Measurements from ENCODE around the gene F11R. TPM values are rescaled to one million over a fixed set of nuclear protein-coding genes. Genes with fewer than 3 reads are reported as not detected.

Gene F11R
- total and polyA plus RNA-seq, 3 donors from 2014 or later: 34.5 to 54.0 (median 38.3) TPM

DNA sequence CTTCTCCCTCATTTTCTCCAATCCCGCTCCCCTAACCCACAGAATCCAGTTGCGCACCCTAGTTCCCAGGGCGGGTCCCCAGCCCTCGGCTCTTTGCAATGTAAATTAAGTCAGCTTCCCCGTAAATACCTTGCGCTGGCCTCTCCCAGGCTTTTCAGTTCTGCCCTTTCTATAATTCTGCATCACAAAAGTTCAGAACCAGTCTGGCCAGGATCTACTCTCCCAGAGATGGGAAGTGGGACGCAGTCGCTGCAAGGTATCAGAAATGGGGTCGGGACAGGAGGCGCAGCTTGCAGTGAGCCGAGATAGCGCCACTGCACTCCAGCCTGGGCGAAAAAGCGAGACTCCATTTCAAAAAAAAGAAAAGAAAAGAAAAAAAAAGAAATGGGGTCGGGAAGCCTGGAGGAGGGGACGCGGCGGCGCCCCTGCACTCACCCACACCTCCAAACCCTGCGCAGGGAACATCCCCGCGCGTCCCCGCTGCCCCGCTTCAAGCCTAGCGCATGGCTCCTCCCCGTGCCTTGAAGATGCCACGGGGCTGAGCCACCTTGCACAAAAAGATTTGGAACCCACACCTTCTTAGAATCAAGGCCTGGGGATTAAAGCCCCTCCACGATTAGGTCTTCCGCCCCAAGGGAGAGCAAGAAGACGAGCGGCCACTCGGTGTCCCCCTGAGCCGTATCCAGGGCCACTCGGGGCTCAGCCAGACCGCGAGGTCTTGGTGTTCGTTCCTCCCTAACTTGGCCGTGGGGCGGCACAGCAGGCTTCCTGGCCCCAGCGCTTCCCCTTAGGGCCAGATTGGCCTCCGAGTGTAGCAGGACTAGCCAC, 39.2 kb downstream of the F11R start:
- 17 to 33% methylated on average over 37 to 42 of the region's 42 CpGs for WGBS, 2 donors
- no peaks in the 10 kb centered on the region for H3K27me3 ChIP-seq

DNA sequence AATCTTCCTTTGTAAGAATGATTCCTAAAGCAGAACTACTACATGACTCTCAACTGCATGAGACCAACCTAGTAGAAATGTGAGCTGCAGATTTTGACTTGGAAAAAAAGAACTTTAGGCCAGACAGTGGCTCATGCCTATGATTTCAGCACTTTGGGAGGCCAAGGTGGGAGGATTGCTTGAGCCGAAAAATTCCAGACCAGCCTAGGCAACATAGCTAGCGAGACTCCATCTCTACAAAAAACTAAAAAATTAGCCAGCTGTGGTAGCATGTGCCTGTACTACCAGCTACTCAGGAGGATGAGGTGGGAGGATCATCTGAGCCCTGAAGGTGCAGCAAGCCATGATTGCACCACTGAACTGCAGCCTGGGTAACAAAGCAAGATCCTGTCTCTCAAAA, 41.7 kb downstream of the F11R start:
- 65 to 75% methylated on average over 2 of the region's 2 CpGs for WGBS, 2 donors
- H3K27me3 ChIP-seq: no peaks in the 10 kb centered on the region
- TF ChIP-seq POLR2A (IDR thresholded peaks at IDR 0.05): no peak
- TF ChIP-seq, protein P1, sequence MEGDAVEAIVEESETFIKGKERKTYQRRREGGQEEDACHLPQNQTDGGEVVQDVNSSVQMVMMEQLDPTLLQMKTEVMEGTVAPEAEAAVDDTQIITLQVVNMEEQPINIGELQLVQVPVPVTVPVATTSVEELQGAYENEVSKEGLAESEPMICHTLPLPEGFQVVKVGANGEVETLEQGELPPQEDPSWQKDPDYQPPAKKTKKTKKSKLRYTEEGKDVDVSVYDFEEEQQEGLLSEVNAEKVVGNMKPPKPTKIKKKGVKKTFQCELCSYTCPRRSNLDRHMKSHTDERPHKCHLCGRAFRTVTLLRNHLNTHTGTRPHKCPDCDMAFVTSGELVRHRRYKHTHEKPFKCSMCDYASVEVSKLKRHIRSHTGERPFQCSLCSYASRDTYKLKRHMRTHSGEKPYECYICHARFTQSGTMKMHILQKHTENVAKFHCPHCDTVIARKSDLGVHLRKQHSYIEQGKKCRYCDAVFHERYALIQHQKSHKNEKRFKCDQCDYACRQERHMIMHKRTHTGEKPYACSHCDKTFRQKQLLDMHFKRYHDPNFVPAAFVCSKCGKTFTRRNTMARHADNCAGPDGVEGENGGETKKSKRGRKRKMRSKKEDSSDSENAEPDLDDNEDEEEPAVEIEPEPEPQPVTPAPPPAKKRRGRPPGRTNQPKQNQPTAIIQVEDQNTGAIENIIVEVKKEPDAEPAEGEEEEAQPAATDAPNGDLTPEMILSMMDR (IDR thresholded peaks at IDR 0.05): no peak

More for the DNA sequence above, 39.2 kb downstream of the F11R start:
- H3K27ac ChIP-seq: no peak overlapping the region
- H3K9me3 ChIP-seq: no peaks in the 10 kb centered on the region
- H3K36me3 ChIP-seq (ENCODE audit: low read depth, missing control alignments): no peaks in the 10 kb centered on the region
- intact Hi-C loops (cut with DNase I; ENCODE audit: low total_unique reads): no loop called here
- TF ChIP-seq POLR2A (IDR thresholded peaks at IDR 0.05): no peak
- TF ChIP-seq, protein P1 (IDR thresholded peaks at IDR 0.05): no peak
- H3K4me3 ChIP-seq: peak overlapping the region; percentile 21 to 23
- peaks cover 15% of the 10 kb centered on the region for H3K4me1 ChIP-seq
- DNase-seq: no peak

DNA sequence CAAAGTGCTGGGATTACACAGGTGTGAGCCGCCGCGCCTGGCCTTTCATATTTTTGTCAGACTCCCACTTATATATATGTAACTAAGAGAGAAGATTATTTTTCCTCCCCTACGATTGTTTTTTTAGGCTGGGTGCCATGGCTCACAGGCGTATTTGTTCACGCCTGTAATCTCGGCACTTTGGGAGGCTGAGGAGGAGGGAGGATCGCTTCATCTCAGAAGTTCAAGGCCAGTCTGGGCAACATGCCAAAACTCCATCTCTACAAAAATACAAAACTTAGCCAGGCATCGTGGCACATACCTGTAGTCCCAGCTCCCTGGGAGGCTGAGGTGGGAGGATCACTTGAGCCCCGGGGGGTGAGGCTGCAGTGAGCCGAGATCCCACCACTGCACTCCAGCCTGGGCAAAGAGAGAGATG, 42.4 kb downstream of the F11R start:
- no peaks in the 10 kb centered on the region for H3K27me3 ChIP-seq
- WGBS, 2 donors: 25 to 33% methylated on average over 11 of the region's 11 CpGs
- DNase-seq: peak; percentile 91

More for the DNA sequence above, 41.7 kb downstream of the F11R start:
- Histone ChIP-seq H3K4me1 (peaks cover 15% of the 10 kb centered on the region), H3K9me3 (no peaks in the 10 kb centered on the region), H3K27ac (no peak overlapping the region), H3K36me3 (ENCODE audit: low read depth, missing control alignments) (no peaks in the 10 kb centered on the region), H3K4me3 (no peak overlapping the region)
- intact Hi-C loops (cut with DNase I; ENCODE audit: low total_unique reads): no loop called here
- no peak for DNase-seq

DNA sequence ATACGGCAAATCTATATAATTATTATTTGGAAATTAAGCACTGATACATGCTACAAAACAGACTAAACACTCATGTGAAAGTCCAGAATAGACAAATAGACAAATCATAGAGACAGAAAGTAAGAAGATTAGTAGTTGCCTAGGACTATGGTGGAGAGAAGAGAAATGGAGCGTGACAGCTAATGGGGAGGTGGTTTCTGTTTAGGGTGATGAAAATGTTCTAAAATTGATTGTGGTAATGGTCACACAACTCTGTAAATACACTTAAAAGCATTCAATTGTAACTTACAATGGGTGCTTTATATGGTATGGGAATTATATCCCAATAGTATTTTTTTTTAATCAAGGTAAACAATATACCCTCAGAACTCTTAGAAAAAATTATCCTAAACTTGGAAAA, 45.9 kb downstream of the F11R start:
- DNase-seq: no peak
- Histone ChIP-seq H3K9me3 (no peaks in the 10 kb centered on the region), H3K27ac (no peak overlapping the region), H3K27me3 (no peaks in the 10 kb centered on the region), H3K4me3 (no peak overlapping the region), H3K4me1 (peaks cover 15% of the 10 kb centered on the region), H3K36me3 (ENCODE audit: low read depth, missing control alignments) (no peaks in the 10 kb centered on the region)
- intact Hi-C loops (cut with DNase I; ENCODE audit: low total_unique reads): no loop called here
- TF ChIP-seq POLR2A (IDR thresholded peaks at IDR 0.05): no peak
- TF ChIP-seq, protein P1 (IDR thresholded peaks at IDR 0.05): no peak
- whole genome bisulfite sequencing, 2 donors: 95% methylated on average over 2 of the region's 2 CpGs

More for the DNA sequence above, 42.4 kb downstream of the F11R start:
- H3K4me1 ChIP-seq: peaks cover 15% of the 10 kb centered on the region
- no peak overlapping the region for H3K4me3 ChIP-seq
- H3K9me3 ChIP-seq: no peaks in the 10 kb centered on the region
- no peak overlapping the region for H3K27ac ChIP-seq
- no peaks in the 10 kb centered on the region for H3K36me3 ChIP-seq (ENCODE audit: low read depth, missing control alignments)
- intact Hi-C loops (cut with DNase I; ENCODE audit: low total_unique reads): no loop called here
- TF ChIP-seq POLR2A (IDR thresholded peaks at IDR 0.05): no peak
- TF ChIP-seq, protein P1 (IDR thresholded peaks at IDR 0.05): no peak

Measured in testis (tissue), 3 donors.